C4-2B (cell line): ENCODE results near the gene IGSF22.

Experiments used
- CTCF ChIP-seq: fragments of 450-650 bp; conservative IDR thresholded peaks from 2 replicates; pipeline ENCODE4 v1.5.1; 2017; ENCODE audit warnings: mild to moderate bottlenecking
- ZFX ChIP-seq: fragments of 450-650 bp; IDR thresholded peaks from 2 replicates; pipeline ENCODE4 v1.6.1; 2017

- TF ChIP-seq ZFX (no peak), CTCF (no peak)
Measured at GRCh38 chr11:18715476-18715875, 10.5 kb downstream of the IGSF22 start.
